Islet precursor cell (in vitro differentiated cells): ENCODE results near the gene RSPO3.

Source experiments
- DNase-seq: peaks from one replicate; pipeline ENCODE4 v3.0.0-alpha.2; 2018

Gene RSPO3

DNA sequence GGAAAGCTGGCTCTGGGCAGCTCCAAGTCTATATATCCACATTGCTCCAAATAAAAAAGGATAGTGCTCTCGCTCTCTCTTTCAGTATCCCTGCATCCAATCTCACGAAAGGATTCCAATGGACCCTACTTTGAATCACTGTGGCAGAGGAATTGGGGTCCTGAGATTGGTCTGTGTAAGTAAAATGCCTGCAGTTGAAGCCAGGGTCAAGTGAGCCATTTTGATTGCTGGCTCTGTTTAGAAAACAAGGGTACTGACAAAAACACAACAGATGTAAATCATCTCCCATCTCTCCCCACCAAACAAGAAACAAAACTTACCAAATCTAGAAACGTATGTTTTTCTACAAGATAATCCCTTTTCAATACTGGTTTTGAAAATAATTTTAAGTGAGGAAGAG, 45.6 kb downstream of the RSPO3 start:
- DNase-seq, result no peak

DNA sequence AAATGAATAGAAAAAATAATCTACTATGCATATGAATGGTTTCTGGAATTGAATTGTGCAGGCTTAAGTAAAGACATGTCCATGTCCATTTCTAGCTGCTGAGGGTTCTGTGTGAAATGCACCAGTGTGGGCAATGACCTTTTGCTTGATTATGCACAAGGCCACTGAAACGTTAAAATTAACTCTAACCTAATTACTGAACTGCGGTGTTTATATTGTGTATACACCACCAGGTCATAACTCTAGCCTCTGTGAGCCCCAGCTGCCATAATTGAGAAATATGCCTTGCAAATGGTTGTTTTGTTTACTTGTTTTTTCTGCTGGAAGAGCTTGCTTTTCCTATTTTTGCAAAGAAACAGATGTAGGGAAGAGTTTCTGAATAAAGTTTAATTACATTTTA, 46.1 kb downstream of the RSPO3 start:
- DNase-seq, result no peak

DNA sequence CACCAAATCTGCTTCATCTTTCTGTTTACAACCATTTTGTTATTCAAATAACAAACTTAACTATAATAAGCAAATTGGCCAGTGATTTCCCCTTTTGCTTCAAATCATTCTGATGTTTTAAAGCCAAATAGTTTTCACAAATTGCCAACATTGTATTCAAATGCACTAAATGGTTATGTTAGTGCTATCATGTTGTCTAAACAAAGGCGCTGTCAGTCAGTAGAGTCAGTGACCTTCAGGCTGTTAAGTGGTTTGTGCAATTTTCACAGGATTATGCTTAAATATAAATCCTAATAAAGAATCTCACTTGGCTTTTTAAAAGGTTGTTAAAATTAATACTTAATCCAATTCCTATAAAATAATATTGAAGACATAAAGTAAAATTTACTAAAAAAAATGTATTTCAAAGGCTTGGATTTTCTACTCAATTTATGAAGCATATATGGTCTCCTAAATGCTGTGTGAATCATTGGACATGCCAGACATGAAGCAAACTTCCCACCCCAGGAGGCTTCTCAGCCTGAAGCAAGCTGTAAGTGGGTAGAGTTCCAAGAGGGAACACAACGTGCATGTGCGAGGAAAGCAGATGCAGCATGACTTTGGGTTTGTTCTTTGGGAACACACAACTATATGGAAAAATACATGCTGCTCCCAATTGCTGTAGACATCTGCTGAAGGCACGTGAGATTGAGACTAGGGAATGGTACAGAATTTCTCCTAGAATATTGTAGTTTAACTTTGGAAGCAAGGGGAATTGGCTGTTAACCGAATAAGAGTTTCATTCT, 54.9 kb downstream of the RSPO3 start:
- DNase-seq, result no peak

DNA sequence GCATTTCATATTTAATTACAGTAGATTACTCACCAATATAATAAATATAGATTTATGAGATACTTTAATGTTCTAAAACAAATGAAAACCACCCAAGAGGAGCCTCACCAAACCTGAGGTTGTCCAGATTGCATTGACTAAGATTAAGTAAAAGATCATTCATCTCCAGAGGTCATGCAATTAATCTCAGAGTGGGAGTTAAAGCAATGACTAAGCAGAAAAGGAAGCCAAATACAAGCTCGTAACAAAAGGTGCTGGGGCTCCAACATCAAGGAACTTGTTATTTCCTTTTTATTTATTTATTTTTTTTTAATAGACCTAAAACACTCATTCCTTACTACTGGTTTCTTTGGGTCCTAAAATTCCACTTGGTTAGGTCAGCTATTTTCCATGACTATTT, 57.7 kb downstream of the RSPO3 start:
- DNase-seq, result no peak

DNA sequence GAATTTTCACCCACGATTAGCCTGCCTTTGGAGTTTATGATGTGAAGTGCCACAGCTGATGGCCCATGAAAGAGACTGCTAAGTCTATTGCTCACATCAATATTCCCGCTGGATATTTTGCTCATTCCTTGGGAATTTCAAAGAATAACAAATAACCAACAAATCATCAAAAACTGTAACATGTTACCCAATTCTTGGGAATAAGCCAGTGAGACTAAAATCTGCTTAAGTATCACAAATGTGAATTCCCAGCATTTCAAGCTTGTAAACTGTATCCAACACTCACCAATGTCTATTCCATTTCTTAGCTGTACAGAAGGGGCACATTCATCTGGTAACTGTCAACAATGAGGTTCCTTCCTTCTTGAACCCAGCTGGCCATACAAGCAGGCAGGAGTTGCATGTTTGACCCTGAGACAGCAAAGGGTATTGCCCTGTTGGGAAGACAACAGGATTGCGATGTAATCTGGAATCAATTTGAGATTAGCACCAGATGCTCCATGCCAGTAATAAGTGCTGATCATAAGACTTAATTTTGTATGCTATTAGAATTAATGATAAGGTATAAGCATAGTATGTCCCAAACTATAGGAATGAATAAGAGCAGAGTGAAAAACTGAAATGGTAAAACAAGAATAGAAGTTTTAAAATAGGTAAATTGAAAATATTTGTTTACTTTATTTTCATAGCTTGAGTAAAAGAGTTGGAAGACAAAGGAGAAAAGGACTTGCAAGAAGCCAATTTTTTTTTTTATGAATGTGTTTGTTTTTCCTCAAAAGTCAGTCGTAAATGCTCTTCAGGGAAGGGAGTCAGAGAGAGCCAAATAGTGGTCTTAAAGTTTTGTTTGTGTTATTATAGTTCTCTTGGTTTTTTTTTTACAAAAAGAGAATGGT, 58.8 kb downstream of the RSPO3 start:
- no peak for DNase-seq

DNA sequence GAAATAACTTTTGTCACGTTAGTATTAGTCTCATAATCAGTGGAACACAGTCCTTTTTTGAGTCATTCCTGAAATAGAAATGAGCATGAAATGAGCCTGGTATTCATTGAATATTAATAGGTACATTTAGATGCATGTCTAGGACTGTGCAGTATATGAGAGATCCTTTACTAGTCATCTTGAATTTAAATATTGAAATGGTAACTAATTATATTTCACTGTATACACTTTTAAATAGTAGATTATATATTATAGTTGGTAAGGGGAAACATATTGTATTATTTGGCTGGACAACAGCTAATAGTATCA, 59.4 kb downstream of the RSPO3 start:
- no peak for DNase-seq

DNA sequence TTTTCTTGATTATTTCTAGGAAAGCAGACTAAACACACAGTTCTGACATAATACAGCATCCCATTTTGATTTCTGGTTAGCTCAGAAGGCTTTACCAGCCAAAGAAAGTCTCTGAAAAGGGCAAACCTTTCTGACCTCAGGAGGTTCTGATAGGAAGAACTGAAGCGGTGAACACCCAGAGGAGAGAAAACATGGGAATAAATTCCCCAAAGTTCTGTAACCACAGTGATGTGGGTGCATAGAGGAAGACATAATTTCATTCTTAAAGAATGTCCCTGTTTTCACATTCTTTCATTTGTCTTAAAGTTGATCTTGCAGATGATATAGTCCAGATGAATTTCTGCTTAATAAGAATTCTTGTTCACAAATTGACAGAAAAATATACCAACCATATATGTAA, 60.3 kb downstream of the RSPO3 start:
- DNase-seq, result no peak

DNA sequence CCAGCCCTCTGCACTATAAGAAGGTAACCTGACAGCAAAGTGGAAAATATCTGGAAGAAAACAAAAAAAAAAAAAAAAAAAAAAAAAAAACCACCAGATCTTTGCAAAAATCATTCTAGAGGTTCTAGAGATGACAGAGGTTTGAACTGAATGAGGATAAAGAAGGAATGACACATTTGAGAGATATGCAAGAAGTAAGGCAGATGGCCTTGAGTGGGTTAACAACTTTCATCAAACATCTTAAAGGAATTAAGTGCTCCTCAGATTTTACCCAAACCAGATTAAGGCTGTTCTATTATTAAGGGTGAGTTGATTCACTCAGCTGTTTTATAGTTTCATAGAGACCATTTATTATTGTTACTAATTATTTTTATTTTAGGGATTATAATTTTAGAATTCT, 62.0 kb downstream of the RSPO3 start:
- no peak for DNase-seq

DNA sequence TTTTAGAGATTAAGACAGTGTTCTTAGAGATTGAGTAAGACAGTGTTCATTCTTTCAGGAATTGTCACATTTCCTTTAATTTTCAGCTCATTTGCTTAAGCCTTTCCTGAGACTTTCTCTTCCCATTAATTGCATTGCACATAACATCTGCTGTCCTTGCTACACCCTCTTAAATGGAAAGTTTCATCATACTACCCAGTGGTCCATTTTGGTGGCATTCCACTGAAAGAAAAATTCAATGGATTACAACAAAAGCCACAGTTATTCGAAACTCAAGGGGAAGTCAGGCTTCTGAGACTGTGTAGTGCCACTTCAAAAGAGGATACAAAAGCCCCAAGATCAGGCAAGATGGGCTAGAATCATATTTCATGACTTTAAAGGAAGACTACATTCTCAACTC, 64.0 kb downstream of the RSPO3 start:
- DNase-seq, result no peak

DNA sequence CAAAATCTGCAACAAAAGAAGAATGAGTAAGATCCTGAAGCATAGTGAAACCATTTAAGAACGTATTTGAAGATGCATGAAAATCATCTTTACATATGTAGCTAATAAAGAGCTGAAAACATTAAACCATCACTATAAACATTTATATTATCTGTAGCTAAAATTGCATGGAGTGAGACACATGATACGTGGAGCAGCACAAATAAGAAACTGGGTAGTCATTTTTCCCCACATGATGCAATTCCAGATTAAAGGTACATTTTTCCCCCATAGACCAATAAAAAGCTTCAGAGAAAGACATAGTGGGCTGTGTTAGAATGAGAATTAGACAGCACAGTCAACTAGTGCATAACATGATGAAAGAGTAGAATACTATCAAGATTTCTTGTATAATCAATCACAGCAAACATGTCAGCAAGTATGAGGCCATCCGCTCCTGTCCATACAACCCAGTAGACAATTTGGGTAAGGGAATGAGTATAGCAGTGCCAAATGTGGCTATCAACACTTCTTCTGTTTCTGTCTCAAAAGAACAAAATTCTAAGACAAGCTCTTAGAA, 67.0 kb downstream of the RSPO3 start:
- DNase-seq, result no peak

DNA sequence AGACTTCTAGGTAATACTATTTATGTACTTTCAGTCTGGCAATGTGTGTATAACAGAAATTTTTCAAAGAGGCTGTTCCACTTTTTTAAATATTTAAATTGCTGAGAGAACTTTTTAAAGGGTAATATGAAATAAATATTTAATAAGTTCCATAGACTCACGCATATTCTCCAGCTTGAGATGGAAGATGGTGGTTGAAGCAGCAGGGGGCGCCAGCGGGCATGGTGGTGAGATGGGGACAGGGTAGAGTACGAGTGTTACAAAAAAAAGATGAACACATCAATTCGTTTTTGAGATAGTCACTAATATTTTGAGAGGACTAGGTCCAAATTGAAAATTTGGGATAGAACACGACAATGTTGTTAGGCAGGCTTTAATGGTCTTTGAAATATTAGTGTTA, 68.4 kb downstream of the RSPO3 start:
- peak; percentile 65 for DNase-seq

DNA sequence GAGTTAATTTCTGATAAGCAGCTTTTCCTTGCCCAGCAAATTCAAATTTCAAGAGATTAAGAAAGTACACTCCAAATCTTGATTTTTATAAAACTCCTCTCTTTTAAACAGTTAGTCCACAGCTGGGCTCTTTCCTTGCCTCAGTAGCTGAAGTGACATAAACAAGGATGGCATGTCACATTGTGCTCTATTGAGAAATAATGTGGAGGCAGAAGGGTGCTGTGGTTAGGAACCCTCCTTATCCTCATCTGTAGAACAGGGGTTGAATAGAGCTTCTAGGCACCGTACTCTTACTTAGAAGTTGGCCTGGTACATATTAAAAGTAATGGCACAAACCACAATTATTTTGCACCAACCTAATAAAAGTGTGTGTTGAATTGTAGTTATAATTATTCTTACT, 70.3 kb downstream of the RSPO3 start:
- DNase-seq, result no peak

DNA sequence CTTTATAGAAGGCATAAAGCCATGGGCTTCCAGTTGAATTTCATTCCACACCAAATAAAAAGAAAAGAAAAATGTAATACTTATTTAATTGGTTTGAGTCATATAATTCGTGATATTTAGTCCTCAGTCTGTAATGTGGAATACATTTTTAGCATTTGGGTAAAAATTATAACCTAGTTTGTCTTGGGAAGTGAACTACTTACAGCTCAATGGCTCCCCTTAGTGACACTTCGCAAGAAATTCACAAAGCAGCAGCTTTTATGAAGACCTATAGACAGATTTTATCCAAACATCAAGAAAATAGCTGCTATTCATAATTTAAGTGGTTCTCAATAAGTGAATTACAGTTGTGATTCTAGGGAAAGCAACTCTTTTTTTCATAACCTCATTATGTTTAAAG, 72.1 kb downstream of the RSPO3 start:
- no peak for DNase-seq

DNA sequence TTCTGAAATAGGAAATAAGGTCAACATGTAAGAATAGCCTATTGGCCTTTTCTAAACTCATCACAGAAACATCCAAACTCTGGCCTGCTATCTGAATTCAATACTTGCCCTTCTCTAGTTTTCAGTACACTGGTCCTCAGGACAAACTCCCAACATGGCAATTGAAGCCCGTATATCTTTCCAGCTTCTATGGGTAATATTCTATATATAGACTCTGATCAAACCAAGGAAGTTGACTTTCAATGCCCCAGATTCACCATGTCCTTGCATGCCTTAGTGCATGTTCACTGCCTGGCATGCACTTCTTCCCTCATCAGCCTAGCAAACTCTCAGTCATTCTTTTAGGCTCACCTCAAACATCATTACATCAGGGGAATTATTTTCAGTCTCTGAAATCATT, 73.2 kb downstream of the RSPO3 start:
- DNase-seq, result no peak

DNA sequence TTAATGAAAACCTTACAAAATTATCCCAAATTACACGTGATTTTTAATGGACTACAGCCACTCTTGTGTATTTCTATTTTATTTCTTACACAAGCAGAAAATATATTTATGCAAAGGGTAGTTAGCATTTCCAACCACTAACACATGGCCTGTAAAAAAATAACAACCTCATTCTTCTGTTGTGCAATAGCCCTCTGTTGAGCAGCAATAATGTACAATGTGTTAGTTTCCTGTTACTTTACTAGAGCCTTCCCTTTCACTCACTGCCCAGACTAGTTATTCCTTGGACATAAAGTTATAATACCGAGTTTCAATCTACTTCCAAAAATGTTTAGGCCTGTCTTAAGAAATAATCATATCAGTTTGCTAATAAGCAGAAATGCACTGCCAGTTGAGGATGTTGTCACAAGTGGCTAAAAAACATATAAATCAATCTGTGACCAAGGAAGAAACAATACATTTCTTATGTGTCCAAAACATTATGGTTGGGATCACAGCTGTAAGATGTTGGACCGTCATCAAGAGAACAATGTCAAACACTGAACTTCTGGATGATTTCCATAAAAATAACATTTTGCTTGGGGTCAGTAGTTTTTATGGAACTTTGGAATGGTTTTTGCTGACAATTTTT, 74.6 kb downstream of the RSPO3 start:
- no peak for DNase-seq

DNA sequence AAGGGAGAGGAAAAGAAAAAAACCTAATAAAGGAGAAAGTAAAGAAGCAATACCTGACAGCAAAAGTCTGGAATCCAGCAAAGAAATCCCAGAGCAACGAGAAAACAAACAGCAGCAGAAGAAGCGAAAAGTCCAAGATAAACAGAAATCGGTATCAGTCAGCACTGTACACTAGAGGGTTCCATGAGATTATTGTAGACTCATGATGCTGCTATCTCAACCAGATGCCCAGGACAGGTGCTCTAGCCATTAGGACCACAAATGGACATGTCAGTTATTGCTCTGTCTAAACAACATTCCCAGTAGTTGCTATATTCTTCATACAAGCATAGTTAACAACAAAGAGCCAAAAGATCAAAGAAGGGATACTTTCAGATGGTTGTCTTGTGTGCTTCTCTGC, 77.4 kb downstream of the RSPO3 start:
- DNase-seq, result no peak

DNA sequence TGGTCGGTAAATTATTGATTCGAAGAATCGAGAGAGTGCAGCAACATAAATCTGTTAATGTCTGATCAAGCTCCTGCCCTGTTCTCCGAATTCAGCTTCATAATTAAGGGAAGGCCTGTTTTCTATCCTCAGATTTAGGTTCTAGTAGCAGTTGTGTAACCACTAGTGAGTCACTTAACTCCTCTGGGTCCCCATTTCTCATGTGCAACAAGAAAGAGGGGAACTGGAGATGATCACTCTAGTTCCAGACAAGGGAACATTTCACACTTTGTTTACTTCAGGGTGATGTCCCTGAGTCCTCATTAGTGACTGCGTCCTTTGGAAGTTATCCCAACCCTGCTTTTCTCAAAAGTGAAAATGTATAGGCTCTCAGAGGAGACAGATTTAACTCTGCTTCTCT, 80.1 kb downstream of the RSPO3 start:
- no peak for DNase-seq

DNA sequence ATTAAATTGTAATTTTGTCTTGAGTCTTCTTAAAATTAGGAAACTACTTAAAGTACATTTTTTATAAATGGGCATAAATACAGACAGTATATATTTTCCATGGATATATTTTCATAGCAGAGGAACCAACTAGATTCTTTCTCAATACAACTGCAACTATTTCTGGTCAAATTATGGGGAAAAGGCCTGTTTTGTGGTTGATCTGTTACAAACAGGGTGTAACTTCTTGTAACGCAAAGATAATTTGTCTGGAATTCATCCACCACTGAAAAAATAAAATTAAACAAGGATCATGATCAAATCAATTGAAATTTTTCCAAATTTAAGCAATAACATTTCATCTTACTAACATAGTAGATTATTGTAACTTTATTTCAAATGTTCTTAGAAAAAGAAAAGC, 81.0 kb downstream of the RSPO3 start:
- no peak for DNase-seq

DNA sequence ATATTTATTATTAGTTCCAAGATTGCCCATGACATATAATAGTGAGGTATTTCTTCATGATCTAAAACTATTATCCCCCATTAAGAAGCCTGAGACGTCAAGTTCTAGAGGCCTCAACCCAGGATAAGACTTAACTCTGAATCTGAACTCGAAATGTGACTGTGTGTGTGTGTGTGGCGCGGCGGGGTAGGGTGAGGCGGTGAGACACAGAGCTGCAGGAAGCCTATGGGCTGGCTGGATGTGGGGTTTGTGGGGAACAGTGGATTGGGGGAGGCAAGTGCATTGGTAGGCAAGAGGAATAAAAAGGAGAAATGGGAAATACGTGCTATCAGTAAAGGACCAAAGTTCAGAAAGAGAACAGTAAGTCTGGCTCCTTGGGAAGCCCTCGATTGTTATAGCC, 81.6 kb downstream of the RSPO3 start:
- DNase-seq, result no peak

DNA sequence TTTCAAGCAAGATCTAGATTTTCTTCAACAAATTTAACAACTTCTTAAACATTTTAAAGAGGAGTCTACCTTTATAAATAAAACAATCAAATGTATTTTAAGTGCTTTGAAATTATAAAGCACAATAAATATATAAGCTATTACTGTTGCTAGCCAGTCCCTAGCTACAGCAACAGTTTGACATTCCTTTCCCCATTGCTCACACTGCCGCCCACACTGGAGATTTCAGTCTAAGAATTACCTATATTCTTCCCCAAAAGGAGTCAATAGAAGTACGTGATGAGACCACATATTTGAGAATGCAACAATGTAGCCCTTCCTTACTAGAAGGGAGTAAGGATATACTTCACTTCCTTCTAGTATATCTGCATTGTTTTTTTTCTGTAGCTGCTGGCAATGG, 82.8 kb downstream of the RSPO3 start:
- no peak for DNase-seq

DNA sequence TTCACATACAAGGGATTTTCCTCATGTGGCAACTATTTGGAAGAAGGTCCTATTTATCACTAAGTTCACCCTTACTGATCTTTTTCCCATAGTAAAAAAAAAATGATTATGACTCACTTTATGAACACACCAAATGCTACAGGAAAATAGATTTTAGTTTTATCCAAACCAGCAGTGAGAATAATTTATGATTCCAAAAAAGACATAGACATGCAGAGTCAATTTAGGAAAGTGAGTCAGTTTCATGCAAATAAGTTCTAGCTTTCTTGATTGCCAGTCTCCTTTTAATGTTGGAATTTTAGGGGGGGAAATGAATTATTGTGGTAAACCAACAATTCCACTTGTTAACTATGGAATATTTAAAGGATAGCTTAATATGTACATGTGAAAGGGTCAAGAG, 84.2 kb downstream of the RSPO3 start:
- no peak for DNase-seq

DNA sequence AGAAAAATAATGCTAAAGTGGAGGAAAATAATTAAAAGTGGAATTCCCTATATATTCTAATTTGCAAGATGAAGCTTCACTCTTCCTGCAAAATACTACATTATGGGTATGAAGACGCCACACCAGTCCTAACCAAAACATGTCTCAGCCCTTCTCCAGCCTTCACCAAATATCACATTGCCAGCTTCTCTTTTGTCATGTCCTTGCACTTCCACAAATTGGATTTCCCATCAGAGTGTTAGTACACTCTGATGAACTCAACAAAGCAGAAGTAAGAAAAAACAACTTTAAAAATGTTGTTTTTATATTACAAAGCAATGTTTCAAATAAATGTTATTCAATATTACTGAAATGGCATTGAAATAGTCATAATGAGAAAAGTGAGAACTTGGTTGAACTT, 85.8 kb downstream of the RSPO3 start:
- no peak for DNase-seq

DNA sequence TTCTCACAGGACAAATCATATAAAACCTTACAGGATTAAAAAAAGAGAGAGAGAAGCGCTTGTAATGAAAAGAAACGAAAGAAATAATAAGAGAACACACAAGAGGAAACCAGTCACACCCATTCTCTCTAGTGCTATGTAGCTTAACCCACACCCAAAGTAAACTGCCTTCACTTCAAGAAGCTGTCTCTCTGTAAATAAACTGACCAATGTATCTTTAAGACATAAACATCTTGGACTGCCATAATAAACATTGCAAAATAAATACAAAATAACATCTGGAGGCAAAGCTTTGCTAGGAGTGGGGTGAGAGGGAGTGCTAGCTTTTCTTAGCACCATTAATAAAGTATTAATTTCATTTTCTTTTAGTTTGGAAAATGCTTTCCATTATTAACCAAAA, 86.6 kb downstream of the RSPO3 start:
- no peak for DNase-seq

DNA sequence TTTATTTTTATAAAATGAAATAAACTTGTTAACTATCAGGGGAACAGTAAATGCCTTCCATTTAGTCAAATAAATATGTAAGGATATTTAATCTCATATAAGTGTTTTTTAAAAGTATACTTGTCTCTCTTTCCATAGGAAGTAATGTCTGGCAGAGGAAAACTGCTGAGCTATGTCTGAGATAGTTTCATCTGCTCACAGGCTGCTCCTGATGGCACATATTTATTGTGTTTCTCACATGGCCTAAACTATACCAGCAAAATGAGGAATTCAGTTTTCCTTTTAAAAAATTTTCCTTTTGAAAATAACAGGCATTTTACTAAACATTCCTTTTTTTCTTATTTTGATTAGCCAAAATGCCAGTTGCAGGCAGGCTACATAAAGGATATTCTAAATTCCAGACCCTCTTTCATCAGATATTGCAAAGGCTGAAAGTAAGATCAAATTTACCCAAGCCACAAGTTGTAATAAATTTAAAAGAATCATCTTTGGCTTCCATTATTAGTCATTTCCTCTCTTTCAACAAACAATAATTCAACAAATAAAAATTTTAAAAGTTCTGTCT, 88.1 kb downstream of the RSPO3 start:
- DNase-seq, result no peak
